Measurements from ENCODE around the gene CLEC17A.
"Not testable (repeated sequence)": the region's sequence is repeated elsewhere in the genome, so short reads cannot be mapped to it uniquely, and the experiment has no call there.

Gene CLEC17A

DNA sequence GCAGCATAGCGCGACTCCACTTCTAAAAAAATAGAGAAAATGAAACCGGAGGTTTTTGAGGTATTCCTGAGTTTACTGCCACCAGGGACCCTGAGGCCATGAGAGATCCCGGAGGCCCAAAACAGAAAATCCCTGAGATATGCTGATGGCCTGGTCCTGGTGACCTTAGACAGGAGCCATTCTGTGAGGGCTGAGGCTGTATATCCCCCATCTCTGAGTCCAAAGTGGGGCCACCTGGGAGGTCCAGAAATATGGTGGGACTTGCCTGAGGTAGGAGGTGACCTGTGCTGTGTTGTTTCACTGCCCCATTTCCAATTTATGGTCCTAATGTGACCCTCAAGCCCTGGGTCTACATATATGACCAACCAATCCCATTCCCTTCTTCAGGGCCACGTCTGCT, 1.5 kb downstream of the CLEC17A start:
- not testable (repeated sequence) for FAIRE-seq

DNA sequence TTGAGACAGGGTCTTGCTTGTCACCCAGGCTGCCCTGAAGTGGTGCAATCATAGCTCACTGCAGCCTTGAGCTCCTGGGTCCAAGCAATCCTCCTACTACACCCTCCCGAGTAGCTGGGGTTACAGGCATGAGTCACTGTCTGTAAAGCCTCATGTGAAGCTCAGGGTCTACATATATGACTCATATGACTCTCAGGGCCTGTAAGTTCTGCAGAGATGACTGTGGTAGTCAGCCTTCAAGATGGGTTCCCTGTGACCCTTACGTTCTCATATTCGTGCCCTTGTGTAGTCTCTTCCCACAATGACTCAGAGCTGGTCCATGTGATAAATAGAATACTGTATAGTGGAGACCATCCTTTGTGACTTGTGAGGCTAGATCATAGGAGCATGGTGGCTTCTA, 2.3 kb downstream of the CLEC17A start:
- FAIRE-seq, result not testable (repeated sequence)

DNA sequence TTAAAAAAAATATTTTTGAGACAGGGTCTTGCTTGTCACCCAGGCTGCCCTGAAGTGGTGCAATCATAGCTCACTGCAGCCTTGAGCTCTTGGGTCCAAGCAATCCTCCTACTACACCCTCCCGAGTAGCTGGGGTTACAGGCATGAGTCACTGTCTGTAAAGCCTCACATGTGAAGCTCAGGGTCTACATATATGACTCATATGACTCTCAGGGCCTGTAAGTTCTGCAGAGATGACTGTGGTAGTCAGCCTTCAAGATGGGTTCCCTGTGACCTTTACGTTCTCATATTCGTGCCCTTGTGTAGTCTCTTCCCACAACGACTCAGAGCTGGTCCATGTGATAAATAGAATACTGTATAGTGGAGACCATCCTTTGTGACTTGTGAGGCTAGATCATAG, 6.5 kb downstream of the CLEC17A start:
- FAIRE-seq, result not testable (repeated sequence)

DNA sequence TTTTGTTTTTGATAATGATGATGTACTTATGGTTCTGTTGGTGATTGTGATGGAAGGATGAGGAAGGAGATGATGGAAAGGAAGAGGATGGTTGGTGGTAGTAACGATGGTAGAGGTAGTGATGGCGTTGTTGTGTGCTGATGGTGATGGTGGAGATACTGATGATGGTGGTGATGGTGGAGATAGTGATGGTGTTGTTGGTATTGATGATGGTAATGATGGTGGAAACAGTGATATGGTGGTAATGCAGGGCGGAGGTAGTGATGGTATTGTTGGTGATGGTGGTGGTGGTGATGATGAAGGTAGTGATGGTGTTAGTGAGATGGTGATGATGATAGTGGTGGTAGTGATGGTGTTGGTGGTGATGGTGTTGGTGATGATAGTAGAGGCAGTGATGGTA, 12.7 kb downstream of the CLEC17A start:
- no peak for FAIRE-seq

DNA sequence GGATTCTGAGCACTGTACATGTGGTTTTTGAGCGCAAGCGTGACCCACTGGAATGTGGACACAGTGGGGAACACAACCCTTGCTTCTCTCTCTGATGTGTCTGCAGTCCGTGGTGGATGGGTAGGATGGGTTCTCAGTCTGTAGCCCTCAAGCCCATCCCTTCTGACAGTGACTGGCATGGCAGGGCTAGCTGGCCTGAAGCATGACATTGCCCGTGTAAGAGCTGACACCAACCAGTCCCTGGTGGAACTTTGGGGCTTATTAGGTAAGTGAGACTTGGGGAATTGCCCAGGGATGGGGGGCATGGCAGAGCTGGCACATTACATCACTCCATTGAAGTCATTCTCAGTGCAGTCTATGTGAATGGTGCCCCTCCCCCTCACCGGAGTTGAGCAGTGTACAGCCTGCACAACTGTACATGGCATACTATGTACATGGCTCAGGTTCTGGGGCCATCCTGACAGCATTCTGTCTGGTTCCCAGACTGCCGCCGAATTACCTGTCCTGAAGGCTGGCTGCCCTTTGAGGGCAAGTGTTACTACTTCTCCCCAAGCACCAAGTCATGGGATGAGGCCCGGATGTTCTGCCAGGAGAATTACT, 16.8 kb downstream of the CLEC17A start:
- no peak for FAIRE-seq

DNA sequence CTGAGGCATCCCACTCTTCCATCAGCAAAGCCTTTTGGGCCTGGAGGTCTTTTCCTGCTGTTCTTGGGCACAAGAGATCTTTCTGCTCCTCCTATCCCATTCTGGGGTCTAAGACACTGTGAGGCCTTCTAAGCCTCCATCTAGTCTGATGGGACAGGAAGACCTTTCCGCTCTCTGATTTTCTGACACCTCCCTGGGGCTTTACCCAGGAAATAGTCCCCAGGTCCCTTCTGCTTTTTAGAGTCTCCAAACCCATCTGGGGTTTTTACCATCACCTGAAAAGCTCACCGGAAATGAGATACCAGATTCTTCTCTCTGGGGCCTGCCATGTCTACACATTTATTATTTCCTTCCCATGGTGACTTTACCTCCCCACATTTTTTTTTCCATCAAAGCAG, 21.1 kb downstream of the CLEC17A start:
- no peak for FAIRE-seq

DNA sequence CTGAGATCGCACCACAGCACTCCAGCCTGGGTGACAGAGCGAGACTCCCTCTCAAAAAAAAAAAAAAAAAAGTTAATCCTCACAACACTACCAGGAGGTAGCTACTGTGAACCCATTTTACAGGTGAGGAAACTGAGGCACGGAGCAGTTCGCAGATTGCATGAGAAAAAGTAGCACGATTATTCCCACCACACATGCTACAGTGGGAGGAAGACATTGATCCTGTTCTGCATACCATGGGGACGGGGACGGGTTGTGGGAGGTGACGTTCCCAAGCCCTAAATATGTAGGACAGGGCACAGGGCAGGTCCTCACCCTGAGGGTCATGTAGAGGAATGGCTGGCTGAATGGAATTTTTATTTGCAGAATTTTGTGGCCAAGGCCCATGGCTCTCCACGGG, 23.7 kb downstream of the CLEC17A start:
- FAIRE-seq, result no peak

DNA sequence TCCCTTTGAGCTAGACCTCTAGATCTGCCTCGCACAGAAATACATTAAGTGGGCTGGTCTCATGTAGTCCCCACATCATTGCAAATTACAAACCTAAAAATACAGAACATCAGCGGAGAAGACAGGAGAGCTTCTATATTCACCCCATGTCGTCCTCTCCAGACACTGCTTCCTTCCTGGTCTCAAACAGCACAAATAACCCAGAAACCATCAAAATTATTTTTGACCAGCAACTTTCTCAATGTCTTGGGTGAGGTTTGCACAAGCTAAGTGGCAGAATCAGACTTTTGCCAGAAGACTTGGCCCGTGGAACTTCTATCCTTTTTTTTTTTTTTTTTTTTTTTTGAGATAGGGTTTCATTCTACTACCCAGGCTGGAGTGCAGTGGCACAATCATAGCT, 28.2 kb downstream of the CLEC17A start:
- FAIRE-seq, result no peak

DNA sequence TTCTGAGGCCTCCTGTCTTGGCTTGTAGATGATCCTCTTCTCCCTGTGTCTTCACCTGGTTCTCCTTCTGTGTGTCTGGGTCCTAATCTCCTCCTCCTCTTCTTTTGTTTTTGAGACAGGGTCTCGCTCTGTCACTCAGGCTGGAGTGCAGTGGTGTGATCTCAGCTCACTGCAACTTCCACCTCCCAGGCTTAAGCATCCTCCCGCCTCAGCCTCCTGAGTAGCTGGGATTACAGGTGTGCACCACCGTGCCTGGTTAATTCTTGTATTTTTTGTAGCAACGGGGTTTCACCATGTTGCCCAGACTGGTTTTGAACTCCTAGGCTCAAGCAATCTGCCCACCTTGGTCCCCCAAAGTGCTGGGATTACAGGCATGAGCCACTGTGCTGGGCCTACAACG, 29.4 kb downstream of the CLEC17A start:
- FAIRE-seq, result not testable (repeated sequence)

DNA sequence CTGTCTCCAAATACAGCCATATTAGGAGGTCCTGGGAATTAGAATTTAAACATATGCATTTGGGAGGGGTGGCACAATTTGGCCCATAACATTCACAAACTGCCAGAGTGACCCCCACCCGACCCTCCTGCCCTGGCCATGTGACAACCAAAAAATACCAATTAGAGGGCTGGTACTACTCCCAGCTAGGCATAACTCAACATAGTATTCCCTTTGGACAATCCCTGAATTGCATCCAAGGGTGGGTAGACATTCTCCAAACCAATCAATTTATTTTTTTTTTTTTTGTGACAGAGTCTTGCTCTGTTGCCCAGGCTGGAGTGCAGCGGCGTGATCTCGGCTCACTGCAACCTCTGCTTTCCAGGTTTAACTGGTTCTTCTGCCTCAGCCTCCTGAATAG, 29.8 kb downstream of the CLEC17A start:
- FAIRE-seq, result no peak

DNA sequence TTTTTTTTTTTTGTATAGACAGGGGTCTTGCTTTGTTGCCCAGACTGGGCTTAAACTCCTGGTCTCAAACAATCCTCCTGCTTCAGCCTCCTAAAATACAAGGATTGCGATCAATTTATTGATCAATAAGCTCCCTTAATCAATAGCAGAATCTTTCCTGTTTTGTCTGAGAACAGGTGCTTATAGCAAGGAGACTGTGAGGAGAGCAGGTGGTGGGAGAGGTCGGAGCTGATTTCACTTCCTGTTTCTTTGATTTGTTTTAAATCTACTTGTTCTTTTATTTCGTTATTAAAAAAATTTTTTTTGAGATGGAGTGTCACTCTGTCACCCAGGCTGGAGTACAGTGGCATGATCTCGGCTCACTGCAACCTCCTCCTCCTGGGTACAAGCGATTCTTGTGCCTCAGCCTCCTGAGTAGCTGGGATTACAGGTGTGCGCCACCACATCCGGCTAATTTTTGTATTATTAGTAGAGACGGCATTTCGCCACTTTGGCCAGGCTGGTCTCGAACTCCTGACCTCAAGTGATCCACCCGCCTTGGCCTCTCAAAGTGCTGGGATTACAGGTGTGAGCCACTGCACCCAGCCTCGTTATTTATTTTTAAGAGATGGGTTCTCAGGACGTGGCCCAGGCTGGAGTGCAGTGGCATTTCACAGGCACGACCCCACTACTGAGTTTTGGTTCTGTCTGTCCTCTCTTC, 30.7 kb downstream of the CLEC17A start:
- FAIRE-seq, result not testable (repeated sequence)

DNA sequence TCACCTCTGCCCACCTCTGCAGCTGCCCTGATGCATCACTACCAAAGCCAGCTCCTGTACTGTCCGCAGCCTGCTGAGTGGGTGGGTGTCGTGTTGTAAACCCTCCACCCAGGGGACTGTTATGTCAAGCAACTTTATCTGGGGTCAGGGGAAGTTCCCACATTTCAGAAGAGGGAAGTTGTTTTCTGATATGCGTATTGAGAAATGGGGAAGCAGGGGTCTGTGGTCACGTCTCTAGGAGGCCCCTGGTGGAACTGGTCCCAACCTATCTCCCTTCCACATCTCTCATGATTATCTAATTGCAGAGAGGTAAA, 31.2 kb downstream of the CLEC17A start:
- no peak for FAIRE-seq

DNA sequence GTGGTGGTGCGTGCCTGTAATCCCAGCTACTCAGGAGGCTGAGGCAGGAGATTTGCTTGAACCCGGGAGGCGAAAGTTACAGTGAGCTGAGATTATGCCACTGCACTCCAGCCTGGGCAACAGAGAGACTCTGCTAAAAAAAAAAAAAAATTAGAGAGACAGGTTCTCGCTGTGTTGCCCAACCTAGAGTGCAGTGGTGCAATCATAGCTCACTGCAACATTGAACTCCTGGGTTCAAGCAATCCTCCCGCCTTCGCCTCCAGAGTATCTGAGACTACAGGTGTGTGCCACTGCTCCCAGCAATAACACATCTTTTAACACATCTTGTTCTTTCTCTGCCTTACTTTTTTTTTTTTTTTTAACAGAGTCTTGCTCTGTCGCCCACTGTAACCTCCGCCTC, 32.7 kb downstream of the CLEC17A start:
- FAIRE-seq, result no peak

DNA sequence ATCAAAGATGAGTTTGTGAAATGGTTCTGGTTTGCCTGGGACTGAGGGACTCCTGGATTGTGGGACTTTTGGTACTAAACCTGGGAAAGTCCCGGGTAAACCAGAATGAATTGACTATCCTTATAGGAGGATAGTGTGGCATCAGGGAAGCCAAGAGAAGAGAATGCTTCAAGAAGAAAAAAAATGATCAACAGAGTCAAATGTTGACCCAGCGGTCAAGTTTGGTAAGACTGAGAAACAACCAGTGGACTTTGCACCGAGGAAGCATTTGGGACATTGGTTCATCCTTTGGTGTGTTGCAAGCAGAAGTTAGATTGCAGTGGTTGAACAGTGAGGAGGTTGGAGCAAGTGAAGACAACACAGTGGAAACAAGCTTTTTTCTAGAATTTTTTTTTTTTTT, 33.5 kb downstream of the CLEC17A start:
- no peak for FAIRE-seq

DNA sequence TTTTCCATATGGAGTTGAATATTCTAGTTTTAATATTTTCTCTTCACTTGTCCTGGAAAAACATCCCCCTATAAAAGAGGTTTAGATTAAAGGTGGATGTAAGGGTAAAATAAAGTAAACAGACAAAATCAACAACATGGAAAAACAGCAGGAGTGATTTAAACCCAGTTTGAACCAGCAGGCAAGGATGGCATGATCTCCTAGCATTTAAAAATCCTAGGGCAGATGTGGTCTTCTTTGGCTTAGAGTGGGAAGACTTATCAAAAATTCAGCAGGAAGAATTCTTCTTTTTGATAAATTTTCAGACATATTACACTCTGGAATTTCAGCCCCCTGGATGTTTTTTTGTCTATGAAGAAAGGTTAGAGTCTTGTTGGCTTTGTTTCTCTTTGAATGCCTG, 36.5 kb downstream of the CLEC17A start:
- FAIRE-seq, result no peak

DNA sequence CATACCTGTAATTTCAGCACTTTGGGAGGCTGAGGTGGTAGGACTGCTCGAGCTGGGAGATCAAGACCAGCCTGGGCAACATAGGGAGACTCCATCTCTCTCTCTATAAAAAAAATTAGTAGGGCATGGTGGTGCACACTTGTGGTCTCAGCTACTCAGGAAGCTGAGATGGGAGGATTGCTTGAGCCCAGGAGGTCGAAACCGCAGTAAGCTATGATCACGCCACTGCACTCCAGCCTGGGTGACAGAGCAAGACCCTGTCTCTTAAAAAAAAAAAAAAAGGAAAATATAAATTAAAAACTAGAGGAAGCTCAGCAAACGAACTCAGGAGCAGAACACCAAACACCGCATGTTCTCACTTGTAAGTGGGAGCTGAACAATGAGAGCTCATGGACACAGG, 41.6 kb downstream of the CLEC17A start:
- not testable (repeated sequence) for FAIRE-seq

DNA sequence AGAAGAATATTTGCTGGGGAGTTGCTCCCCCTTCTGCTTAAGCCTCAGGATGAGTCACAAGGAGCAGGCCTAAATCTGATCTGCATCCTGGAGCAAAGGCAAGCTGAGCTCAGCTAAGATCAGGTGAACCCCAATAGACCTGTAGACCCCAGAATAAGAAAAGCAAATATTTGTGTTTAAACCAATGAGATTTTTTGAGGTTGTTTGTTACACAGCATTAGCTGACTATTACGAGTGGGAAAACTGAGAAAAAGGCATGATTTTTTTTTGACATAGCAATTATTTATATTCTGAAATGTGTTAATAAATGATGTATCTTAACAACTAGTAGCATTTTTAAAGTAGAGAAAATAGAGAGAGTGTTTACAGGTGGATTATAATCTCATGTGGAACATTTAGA, 46.7 kb downstream of the CLEC17A start:
- no peak for FAIRE-seq

DNA sequence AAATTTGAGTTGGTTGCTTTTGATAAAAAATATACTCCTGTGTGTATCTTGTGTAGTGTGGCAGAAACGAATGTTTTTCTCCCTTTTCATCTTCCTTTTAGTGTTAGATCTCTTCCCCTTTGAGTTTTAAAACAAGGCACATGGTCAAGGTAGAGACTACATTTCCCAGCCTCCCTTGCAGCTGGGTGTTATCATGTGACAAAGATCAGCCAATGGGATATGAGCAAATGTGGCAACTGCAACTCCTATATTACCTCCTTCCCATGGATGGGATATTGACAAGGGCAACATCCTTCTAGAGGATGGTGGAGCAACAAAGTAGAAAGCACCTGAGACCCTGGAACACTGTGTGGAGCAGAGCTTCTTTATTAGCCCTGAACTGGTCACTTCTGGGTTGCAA, 49.4 kb downstream of the CLEC17A start:
- FAIRE-seq, result no peak

DNA sequence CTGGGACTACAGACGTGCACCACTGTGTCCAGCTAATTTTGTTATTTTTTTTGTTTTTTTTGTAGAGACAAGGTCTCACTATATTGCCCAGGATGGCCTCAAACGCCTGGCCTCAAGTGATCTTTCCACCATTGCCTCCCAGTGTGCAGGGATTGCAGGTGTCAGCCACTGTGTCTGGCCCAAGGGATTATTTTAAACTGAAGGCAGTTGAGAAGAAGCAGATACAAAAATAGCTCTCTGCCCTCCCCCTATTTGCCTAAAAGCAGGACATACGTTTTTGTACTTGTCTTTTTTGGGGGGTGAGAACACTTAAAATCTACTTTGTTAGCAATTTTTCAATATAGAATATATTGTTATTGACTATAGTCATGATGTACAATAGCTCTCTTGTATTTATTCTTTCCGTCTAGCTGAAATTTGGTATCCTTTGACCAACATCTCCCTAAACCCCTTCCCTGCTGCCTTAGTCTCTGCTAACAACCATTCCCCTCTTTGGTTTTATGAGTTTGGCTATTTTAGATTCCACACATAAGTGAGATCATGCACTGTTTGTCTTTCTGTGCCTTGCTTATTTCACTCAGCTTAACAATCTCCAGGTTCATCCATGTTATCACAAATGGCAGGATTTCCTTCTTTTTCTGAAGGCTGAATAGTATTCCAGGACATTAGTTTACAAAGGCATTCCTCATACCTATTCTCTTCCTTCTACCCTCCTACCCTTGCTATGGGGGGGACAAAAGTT, 56.8 kb downstream of the CLEC17A start:
- no peak for FAIRE-seq

DNA sequence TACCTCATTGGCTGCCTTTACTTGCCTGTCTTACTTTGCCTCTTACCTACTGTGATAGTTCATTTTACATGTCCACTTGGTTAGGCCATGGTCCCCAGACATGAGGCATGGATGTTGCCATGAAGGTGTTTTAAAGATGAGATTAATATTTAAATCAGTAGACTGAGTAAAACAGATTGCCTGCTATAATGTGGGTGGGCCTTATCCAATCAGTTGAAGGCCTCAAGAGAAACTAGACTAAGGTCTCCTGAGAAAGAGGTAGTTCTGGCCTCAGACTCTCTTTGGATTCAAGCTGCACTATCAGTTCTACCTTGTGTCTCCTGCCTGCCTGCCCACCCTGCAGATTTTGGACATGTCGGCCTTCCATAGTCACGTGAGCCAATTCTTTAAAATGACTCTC, 65.6 kb downstream of the CLEC17A start:
- FAIRE-seq, result no peak

DNA sequence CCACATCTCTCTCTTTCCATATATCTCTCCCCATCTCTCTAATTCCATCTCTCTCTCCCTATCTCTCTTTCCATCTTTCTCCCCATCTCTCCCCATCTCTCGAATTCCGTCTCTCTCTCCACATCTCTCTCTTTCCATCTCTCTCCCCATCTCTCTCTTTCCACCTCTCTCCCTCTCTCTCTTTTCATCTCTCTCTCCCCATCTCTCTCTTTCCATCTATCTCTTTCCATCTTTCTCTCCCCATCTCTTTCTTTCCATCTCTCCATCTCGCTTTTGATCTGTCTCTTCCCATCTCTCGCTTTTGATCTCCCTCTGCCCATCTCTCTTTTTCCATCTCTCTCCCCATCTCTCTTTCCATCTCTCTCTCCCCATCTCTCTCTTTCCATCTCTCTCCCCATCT, 66.1 kb downstream of the CLEC17A start:
- no peak for FAIRE-seq

DNA sequence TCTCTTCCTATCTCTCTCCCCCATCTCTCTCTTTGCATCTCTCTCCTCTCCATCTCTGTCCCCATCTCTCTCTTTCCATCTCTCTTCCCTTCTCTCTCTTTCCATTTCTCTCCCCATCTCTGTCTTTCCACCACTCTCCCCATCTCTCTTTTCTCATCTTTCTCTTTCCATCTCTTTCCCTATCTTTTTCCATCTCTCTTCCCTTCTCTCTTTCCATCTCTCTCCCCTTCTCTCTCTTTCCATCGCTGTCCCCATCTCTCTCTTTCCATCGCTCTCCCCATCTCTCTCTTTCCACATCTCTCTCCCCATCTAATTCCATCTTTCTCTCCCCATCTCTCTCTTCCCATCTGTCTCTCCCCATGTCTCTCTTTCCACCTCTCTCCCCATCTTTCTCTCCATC, 67.3 kb downstream of the CLEC17A start:
- no peak for FAIRE-seq

DNA sequence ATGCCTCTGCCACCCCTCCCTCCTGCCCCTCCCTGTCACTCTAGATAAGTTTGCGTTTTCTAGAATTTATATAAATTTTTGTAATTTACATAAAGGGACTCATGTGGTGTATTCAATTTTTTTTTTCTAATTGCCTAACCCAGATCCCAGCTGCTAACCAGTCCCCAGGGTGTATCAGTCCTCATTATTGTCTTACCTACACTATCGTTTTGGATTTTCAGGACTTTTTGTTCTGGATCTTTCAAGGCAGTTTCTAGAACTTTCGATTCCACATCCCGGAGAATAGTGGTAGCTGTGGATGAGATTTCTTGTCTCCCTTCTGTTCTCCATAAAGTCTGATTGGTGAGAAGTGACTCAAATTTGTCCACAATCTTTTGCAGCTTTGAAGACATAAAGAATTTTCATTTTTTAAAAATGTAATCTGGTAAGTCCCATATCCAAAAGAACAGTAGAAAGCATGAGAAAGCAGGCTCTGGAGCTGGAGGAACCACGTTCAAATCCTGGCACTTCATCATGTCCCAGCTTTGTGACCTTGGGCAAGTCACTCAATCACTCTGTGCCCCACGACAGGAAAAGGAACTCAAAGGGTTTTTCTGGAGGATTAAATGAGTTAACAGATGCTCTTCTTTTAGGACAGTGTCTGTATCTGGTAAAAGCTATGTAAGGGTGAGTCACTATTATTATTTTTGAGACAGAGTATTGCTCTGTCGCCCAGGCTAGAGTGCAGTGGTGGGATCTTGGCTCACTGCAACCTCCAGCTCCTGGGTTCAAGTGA, 72.1 kb downstream of the CLEC17A start:
- FAIRE-seq, result no peak

DNA sequence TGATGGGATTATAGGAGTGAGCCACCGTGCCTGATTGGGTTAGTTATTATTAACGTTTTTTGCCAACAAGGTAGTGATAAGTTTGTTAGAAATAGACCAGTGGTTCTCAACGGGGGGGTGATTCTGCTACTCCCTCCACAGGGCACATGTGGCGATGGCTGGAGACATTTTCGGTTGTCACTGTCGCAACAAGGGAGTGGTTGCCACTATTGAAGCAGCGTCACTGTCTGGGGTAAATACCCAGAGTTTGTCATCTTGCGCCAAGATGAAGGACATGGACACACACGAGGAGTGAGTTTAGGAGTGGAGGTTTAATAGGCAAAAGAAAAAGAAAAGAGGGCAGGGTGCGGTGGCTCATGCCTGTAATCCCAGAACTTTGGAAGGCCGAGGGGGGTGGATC, 72.8 kb downstream of the CLEC17A start:
- no peak for FAIRE-seq

Data from islet of Langerhans (tissue), 1 donor.